MM.1S (cell line): Measurements from ENCODE around the gene SGPL1.

Experiments used
- DNase-seq: peaks from one replicate; pipeline ENCODE4 v3.0.0-alpha.2; 2015
- H2AFZ ChIP-seq: fragments of 300-600 bp; sonication (generic); 2 replicates; pipeline ENCODE4 v1.6.0; 2016; ENCODE audit warnings: antibody characterized with exemption, low read length
- H3F3A ChIP-seq: fragments of 300-600 bp; sonication (generic); 2 replicates; pipeline ENCODE4 v1.6.1; 2016; ENCODE audit warnings: mild to moderate bottlenecking, antibody characterized with exemption, low read length, moderate library complexity, mixed read lengths; ENCODE audit not compliant: insufficient read depth
- H3K27ac ChIP-seq: fragments of 300-600 bp; sonication (generic); 2 replicates; pipeline ENCODE4 v1.5.1; 2016; ENCODE audit warnings: mild to moderate bottlenecking, low read length
- H3K27me3 ChIP-seq: fragments of 300-600 bp; sonication (generic); replicated peaks from 2 replicates; pipeline ENCODE4 v1.6.0; 2016; ENCODE audit warnings: low read length; ENCODE audit not compliant: insufficient read depth
- H3K36me3 ChIP-seq: fragments of 300-600 bp; sonication (generic); replicated peaks from 2 replicates; pipeline ENCODE4 v1.6.1; 2016; ENCODE audit warnings: mild to moderate bottlenecking, low read length, mixed read lengths; ENCODE audit not compliant: insufficient read depth
- H3K4me1 ChIP-seq: fragments of 300-600 bp; sonication (generic); 2 replicates; pipeline ENCODE4 v1.6.1; 2016; ENCODE audit warnings: low read length, mixed read lengths
- H3K4me2 ChIP-seq: fragments of 300-600 bp; sonication (generic); 2 replicates; pipeline ENCODE4 v1.6.0; 2016; ENCODE audit warnings: low read depth, low read length
- H3K4me3 ChIP-seq: fragments of 300-600 bp; sonication (generic); 2 replicates; pipeline ENCODE4 v1.5.1; 2016; ENCODE audit warnings: low read length, mixed read lengths
- H3K79me2 ChIP-seq: fragments of 300-600 bp; sonication (generic); 2 replicates; pipeline ENCODE4 v1.6.1; 2016; ENCODE audit warnings: mixed run types, low read length, mixed read lengths
- H3K9ac ChIP-seq: fragments of 300-600 bp; sonication (generic); 2 replicates; pipeline ENCODE4 v1.6.1; 2016; ENCODE audit warnings: low read length, mixed read lengths
- H3K9me2 ChIP-seq: fragments of 300-600 bp; sonication (generic); replicated peaks from 2 replicates; pipeline ENCODE4 v1.6.1; 2016; ENCODE audit warnings: mild to moderate bottlenecking, low read length, mixed read lengths; ENCODE audit not compliant: insufficient read depth
- H3K9me3 ChIP-seq: fragments of 300-600 bp; sonication (generic); replicated peaks from 2 replicates; pipeline ENCODE4 v1.6.1; 2016; ENCODE audit warnings: mild to moderate bottlenecking, low read length, mixed read lengths; ENCODE audit not compliant: insufficient read depth
- H4K20me1 ChIP-seq: fragments of 300-600 bp; sonication (generic); 2 replicates; pipeline ENCODE4 v1.6.1; 2016; ENCODE audit warnings: mild to moderate bottlenecking, low read length, moderate library complexity, mixed read lengths; ENCODE audit not compliant: insufficient read depth
- CTCF ChIP-seq: fragments of 300-600 bp; sonication (generic); IDR thresholded peaks from 2 replicates; pipeline ENCODE4 v1.5.1; 2016; ENCODE audit warnings: antibody characterized with exemption, low read length, mixed read lengths
- EZH2 ChIP-seq: fragments of 300-600 bp; sonication (generic); optimal IDR thresholded peaks from 2 replicates; pipeline ENCODE3; 2017; ENCODE audit warnings: low read depth, mild to moderate bottlenecking, antibody characterized with exemption, low read length, mixed read lengths
- EZH2phosphoT487 ChIP-seq: fragments of 300-600 bp; sonication (generic); IDR thresholded peaks from 2 replicates; pipeline ENCODE4 v1.6.1; 2018; ENCODE audit warnings: antibody characterized with exemption, low read length

The SGPL1 gene

GRCh38 chr10:70920519-70920918 lies 104.8 kb downstream of the SGPL1 start:
- no peaks in the 10 kb centered on the region; the same call in 1 of the 2 replicates for H3K4me1 ChIP-seq
- no peak overlapping the region for H3K4me3 ChIP-seq
- TF ChIP-seq CTCF (no peak), EZH2 (no peak), EZH2phosphoT487 (no peak)
- H3F3A ChIP-seq: no peaks in the 10 kb centered on the region
- H2AFZ ChIP-seq: no peak overlapping the region
- no peaks in the 10 kb centered on the region for H3K9me2 ChIP-seq
- no peak overlapping the region for H3K4me2 ChIP-seq
- peaks cover 51% of the 10 kb centered on the region for H3K27me3 ChIP-seq
- H3K36me3 ChIP-seq: no peaks in the 10 kb centered on the region
- H3K9me3 ChIP-seq: no peaks in the 10 kb centered on the region
- H4K20me1 ChIP-seq: no peaks in the 10 kb centered on the region
- H3K27ac ChIP-seq: no peak overlapping the region
- H3K79me2 ChIP-seq: no peaks in the 10 kb centered on the region
- no peak overlapping the region for H3K9ac ChIP-seq
- DNase-seq: no peak

GRCh38 chr10:70921285-70921684 lies 105.5 kb downstream of the SGPL1 start:
- no peaks in the 10 kb centered on the region for H3K9me3 ChIP-seq
- H2AFZ ChIP-seq: no peak overlapping the region
- no peak overlapping the region for H3K27ac ChIP-seq
- no peak for TF ChIP-seq EZH2phosphoT487
- no peak for TF ChIP-seq CTCF
- TF ChIP-seq EZH2: no peak
- H3K27me3 ChIP-seq: peaks cover 43% of the 10 kb centered on the region
- no peaks in the 10 kb centered on the region for H3K79me2 ChIP-seq
- no peaks in the 10 kb centered on the region; the same call in 1 of the 2 replicates for H3K4me1 ChIP-seq
- DNase-seq: no peak
- H3K4me3 ChIP-seq: no peak overlapping the region
- H3K36me3 ChIP-seq: no peaks in the 10 kb centered on the region
- no peaks in the 10 kb centered on the region for H3K9me2 ChIP-seq
- H3F3A ChIP-seq: no peaks in the 10 kb centered on the region
- no peaks in the 10 kb centered on the region for H4K20me1 ChIP-seq
- no peak overlapping the region for H3K9ac ChIP-seq
- H3K4me2 ChIP-seq: no peak overlapping the region

- H2AFZ ChIP-seq: no peak overlapping the region
- H3K4me3 ChIP-seq: no peak overlapping the region
- H3K9ac ChIP-seq: no peak overlapping the region
- no peaks in the 10 kb centered on the region for H3K36me3 ChIP-seq
- H3K79me2 ChIP-seq: no peaks in the 10 kb centered on the region
- no peaks in the 10 kb centered on the region for H4K20me1 ChIP-seq
- H3K4me1 ChIP-seq: no peaks in the 10 kb centered on the region; the same call in 1 of the 2 replicates
- TF ChIP-seq EZH2phosphoT487 (no peak), EZH2 (no peak), CTCF (no peak)
- no peak for DNase-seq
- H3F3A ChIP-seq: no peaks in the 10 kb centered on the region
- H3K9me3 ChIP-seq: no peaks in the 10 kb centered on the region
- H3K27me3 ChIP-seq: peaks cover 36% of the 10 kb centered on the region
- no peak overlapping the region for H3K27ac ChIP-seq
- H3K9me2 ChIP-seq: no peaks in the 10 kb centered on the region
- H3K4me2 ChIP-seq: no peak overlapping the region
Measured at GRCh38 chr10:70923696-70924095, 107.9 kb downstream of the SGPL1 start.
